Gastrocnemius medialis (tissue), 4 donors: ENCODE results near the gene TSSK6.

Source experiments
- POLR2A ChIP-seq, 2 donors: fragments of 450-650 bp; IDR thresholded peaks; one replicate each; pipeline ENCODE4 v1.6.1; 2017; ENCODE audit warnings: antibody characterized with exemption in 2 of 2, mild to moderate bottlenecking in 2 of 2, moderate library complexity in 2 of 2
- TF ChIP-seq, protein P1 (sequence below), 5 experiments: fragments of 450-650 bp in 3 of 5; fragments of 200-600 bp in 2 of 5; sonication (generic) in 2 of 5; IDR thresholded peaks in 4 of 5; conservative IDR thresholded peaks in 1 of 5; 1 replicate in 4 of 5; 2 replicates in 1 of 5; pipeline ENCODE4 v1.5.1; 2016 to 2019; ENCODE audit warnings: antibody characterized with exemption in 5 of 5, mild to moderate bottlenecking in 3 of 5, moderate library complexity in 3 of 5

DNA sequence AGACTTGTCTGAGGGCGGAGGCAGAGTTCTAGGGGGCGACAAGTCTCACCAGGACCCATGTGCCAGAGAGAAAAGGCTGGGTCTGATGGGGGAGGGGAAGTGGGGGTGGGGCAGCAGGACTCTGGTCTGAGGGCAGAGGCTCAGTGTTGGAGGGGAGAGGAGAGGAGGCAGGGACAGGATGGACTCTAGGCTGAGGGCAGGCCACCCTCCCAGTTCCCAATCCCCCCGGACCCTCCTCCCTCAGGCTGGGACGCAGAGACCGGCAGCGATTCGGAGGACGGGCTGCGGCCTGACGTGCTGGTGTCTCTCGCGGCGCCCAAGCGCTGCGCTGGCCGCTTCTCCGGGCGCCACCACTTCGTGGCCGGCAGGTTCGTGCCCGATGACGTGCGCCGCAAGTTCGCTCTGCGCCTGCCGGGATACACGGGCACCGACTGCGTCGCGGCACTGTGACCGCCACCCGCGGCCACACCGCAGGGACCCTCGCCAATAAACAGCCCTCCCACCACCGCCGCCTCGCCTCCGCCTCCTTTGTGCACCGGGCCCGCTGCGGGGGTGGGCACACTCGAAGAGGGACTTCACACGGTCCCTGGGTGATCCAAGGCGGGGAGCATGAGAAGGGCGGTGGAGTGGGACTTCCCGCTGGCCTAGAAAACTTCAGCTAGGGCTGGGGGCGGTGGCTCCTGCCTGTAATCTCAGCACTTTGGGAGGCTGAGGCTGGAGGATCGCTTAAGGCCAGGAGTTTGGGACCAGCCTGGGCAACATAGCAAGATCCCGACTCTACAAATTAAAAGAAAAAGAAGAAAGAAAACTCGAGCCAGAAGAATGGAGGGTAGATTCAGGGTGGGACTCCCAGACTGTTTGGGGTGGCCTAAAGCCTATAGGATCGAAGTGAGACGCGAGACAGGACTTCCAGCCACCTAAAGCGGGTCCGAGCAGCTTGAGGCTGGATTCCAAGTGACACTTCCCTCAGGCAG, 22.0 kb upstream of the TSSK6 start:
- TF ChIP-seq, protein P1, sequence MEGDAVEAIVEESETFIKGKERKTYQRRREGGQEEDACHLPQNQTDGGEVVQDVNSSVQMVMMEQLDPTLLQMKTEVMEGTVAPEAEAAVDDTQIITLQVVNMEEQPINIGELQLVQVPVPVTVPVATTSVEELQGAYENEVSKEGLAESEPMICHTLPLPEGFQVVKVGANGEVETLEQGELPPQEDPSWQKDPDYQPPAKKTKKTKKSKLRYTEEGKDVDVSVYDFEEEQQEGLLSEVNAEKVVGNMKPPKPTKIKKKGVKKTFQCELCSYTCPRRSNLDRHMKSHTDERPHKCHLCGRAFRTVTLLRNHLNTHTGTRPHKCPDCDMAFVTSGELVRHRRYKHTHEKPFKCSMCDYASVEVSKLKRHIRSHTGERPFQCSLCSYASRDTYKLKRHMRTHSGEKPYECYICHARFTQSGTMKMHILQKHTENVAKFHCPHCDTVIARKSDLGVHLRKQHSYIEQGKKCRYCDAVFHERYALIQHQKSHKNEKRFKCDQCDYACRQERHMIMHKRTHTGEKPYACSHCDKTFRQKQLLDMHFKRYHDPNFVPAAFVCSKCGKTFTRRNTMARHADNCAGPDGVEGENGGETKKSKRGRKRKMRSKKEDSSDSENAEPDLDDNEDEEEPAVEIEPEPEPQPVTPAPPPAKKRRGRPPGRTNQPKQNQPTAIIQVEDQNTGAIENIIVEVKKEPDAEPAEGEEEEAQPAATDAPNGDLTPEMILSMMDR (IDR thresholded peaks at IDR 0.05 in 4 of 5, conservative IDR thresholded peaks at IDR 0.05 in 1 of 5) = no peak
- no peak for TF ChIP-seq POLR2A (IDR thresholded peaks at IDR 0.05)
